Lower leg skin (tissue), 4 donors: ENCODE measurements around the gene GALNT18. TPM values are rescaled to one million over a fixed set of nuclear protein-coding genes. Genes with fewer than 3 reads are reported as not detected.

Experiments
- DNase-seq, 2 donors: peaks; one replicate each; pipeline ENCODE4 v3.0.0-alpha.2; 2019; ENCODE audit warnings: low spot score in 2 of 2
- H3K4me3 ChIP-seq: fragments of 200-600 bp; sonication (generic); 2 replicates; pipeline ENCODE4 v1.5.1; 2017; ENCODE audit warnings: mild to moderate bottlenecking, low read depth; ENCODE audit not compliant: poor library complexity, severe bottlenecking
- CTCF ChIP-seq, 3 donors: fragments of 450-650 bp; IDR thresholded peaks; one replicate each; pipeline ENCODE4 v1.5.1; 2016; ENCODE audit warnings: antibody characterized with exemption in 3 of 3, mild to moderate bottlenecking in 3 of 3, moderate library complexity in 2 of 3
- POLR2A ChIP-seq, 2 donors: fragments of 450-650 bp; IDR thresholded peaks; one replicate each; pipeline ENCODE4 v1.6.1; 2016 to 2017; ENCODE audit warnings: antibody characterized with exemption in 2 of 2, mild to moderate bottlenecking in 1 of 2, moderate library complexity in 1 of 2
- WGBS, 2 donors: methylation state at CpG; one replicate each; pipeline ENCODE4 v1.1.5; 2018; 5-methylcytosine and 5-hydroxymethylcytosine counted together
- intact Hi-C: fragments of 100-400 bp; cut with DNase I; formaldehyde crosslinking; loops from one replicate; pipeline ENCODE4 v1.15.0; 2023; ENCODE audit warnings: low total_unique reads
- total RNA-seq, 4 donors: library from RNA; depleted of rRNA; stranded (reverse); fragments of >200 nt; gene quantifications; one replicate each; pipeline ENCODE4 v1.1.0, GENCODE V29; 2016

Gene GALNT18
- total RNA-seq, 4 donors from 2014 or later: 11.5 to 33.0 (median 17.7) TPM

- DNase-seq: no peak
- no peak for TF ChIP-seq POLR2A (IDR thresholded peaks at IDR 0.05)
- TF ChIP-seq CTCF (IDR thresholded peaks at IDR 0.05): no peak
- intact Hi-C loops: no loop called here
- H3K4me3 ChIP-seq: no peak overlapping the region
- 77% methylated on average over 5 of the region's 5 CpGs for WGBS, 2 donors
Measured at GRCh38 chr11:11561991-11562390, 59.8 kb downstream of the GALNT18 start.

GRCh38 chr11:11558826-11559225 is 63.0 kb downstream of the GALNT18 start:
- intact Hi-C loops: no loop called here
- H3K4me3 ChIP-seq: no peak overlapping the region
- no peak for DNase-seq
- 32 to 40% methylated on average over 2 of the region's 2 CpGs for WGBS, 2 donors
- TF ChIP-seq POLR2A (IDR thresholded peaks at IDR 0.05) (no peak), CTCF (IDR thresholded peaks at IDR 0.05) (no peak)

GRCh38 chr11:11558396-11558795 is 63.4 kb downstream of the GALNT18 start:
- TF ChIP-seq POLR2A (IDR thresholded peaks at IDR 0.05): no peak
- DNase-seq: no peak
- H3K4me3 ChIP-seq: no peak overlapping the region
- WGBS, 2 donors: 30 to 49% methylated on average over 3 of the region's 3 CpGs
- intact Hi-C loops: no loop called here

GRCh38 chr11:11555208-11555607 is 66.6 kb downstream of the GALNT18 start:
- H3K4me3 ChIP-seq: no peak overlapping the region
- no peak for DNase-seq
- no peak for TF ChIP-seq POLR2A (IDR thresholded peaks at IDR 0.05)
- TF ChIP-seq CTCF (IDR thresholded peaks at IDR 0.05): no peak
- intact Hi-C loops: no loop called here
- WGBS, 2 donors: 21 to 50% methylated on average over 6 of the region's 6 CpGs

GRCh38 chr11:11553573-11553972 is 68.2 kb downstream of the GALNT18 start:
- 78 to 82% methylated on average over 10 of the region's 10 CpGs for WGBS, 2 donors
- TF ChIP-seq CTCF (IDR thresholded peaks at IDR 0.05) (no peak), POLR2A (IDR thresholded peaks at IDR 0.05) (no peak)
- DNase-seq: no peak
- H3K4me3 ChIP-seq: no peak overlapping the region
- intact Hi-C loops: no loop called here

- DNase-seq: no peak
- intact Hi-C loops: no loop called here
- no peak for TF ChIP-seq POLR2A (IDR thresholded peaks at IDR 0.05)
- no peak overlapping the region for H3K4me3 ChIP-seq
Measured at GRCh38 chr11:11552529-11553087, 69.2 kb downstream of the GALNT18 start.

- DNase-seq: no peak
- TF ChIP-seq POLR2A (IDR thresholded peaks at IDR 0.05): no peak
- intact Hi-C loops: no loop called here
- WGBS, 2 donors: 91 to 94% methylated on average over 6 of the region's 6 CpGs
- no peak overlapping the region for H3K4me3 ChIP-seq
Measured at GRCh38 chr11:11550534-11550933, 71.3 kb downstream of the GALNT18 start.
